ENCODE results near the gene ANKMY2. TPM values are rescaled to one million over a fixed set of nuclear protein-coding genes. Genes with fewer than 3 reads are reported as not detected.

ANKMY2 gene
- polyA plus RNA-seq, 1 donor from 2014 or later = 94.7 TPM

GRCh38 chr7:16585540-16585939, 60.0 kb downstream of the ANKMY2 start:
- H3K36me3 ChIP-seq (ENCODE audit: insufficient read depth, low read length) = no peaks in the 10 kb centered on the region
- H3K27me3 ChIP-seq (ENCODE audit: insufficient read depth, low read depth, low read length) = no peaks in the 10 kb centered on the region
- no peak overlapping the region for H3K27ac ChIP-seq (ENCODE audit: low read length)
- H3K9me2 ChIP-seq (ENCODE audit: insufficient read depth, low read length) = no peaks in the 10 kb centered on the region
- no peaks in the 10 kb centered on the region for H3F3A ChIP-seq (ENCODE audit: insufficient read depth, low read length, poor library complexity, severe bottlenecking)
- H3K9me3 ChIP-seq (ENCODE audit: low read length) = no peaks in the 10 kb centered on the region
- H3K4me2 ChIP-seq (ENCODE audit: low read length) = no peak overlapping the region
- H3K9ac ChIP-seq (ENCODE audit: low read length) = no peak overlapping the region
- no peaks in the 10 kb centered on the region for H4K20me1 ChIP-seq (ENCODE audit: insufficient read depth)
- H3K79me2 ChIP-seq (replicated peaks; ENCODE audit: insufficient read depth, low read length) = no peaks in the 10 kb centered on the region
- TF ChIP-seq EZH2 (IDR thresholded peaks at IDR 0.05; ENCODE audit: borderline replicate concordance, insufficient read depth, low read length, poor library complexity, severe bottlenecking) (no peak), RAD21 (conservative IDR thresholded peaks at IDR 0.05) (no peak), EP300 (conservative IDR thresholded peaks at IDR 0.05; ENCODE audit: poor library complexity, severe bottlenecking) (no peak), TAF1 (IDR thresholded peaks at IDR 0.05; ENCODE audit: low read depth) (no peak), SMC3 (conservative IDR thresholded peaks at IDR 0.05; ENCODE audit: poor library complexity) (no peak), POLR2AphosphoS5 (IDR thresholded peaks at IDR 0.05) (no peak), MXI1 (conservative IDR thresholded peaks at IDR 0.05; ENCODE audit: poor library complexity, severe bottlenecking) (no peak)
- TF ChIP-seq, protein P1, sequence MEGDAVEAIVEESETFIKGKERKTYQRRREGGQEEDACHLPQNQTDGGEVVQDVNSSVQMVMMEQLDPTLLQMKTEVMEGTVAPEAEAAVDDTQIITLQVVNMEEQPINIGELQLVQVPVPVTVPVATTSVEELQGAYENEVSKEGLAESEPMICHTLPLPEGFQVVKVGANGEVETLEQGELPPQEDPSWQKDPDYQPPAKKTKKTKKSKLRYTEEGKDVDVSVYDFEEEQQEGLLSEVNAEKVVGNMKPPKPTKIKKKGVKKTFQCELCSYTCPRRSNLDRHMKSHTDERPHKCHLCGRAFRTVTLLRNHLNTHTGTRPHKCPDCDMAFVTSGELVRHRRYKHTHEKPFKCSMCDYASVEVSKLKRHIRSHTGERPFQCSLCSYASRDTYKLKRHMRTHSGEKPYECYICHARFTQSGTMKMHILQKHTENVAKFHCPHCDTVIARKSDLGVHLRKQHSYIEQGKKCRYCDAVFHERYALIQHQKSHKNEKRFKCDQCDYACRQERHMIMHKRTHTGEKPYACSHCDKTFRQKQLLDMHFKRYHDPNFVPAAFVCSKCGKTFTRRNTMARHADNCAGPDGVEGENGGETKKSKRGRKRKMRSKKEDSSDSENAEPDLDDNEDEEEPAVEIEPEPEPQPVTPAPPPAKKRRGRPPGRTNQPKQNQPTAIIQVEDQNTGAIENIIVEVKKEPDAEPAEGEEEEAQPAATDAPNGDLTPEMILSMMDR (IDR thresholded peaks at IDR 0.05; ENCODE audit: poor library complexity, severe bottlenecking) = no peak
- TF ChIP-seq, protein P2, sequence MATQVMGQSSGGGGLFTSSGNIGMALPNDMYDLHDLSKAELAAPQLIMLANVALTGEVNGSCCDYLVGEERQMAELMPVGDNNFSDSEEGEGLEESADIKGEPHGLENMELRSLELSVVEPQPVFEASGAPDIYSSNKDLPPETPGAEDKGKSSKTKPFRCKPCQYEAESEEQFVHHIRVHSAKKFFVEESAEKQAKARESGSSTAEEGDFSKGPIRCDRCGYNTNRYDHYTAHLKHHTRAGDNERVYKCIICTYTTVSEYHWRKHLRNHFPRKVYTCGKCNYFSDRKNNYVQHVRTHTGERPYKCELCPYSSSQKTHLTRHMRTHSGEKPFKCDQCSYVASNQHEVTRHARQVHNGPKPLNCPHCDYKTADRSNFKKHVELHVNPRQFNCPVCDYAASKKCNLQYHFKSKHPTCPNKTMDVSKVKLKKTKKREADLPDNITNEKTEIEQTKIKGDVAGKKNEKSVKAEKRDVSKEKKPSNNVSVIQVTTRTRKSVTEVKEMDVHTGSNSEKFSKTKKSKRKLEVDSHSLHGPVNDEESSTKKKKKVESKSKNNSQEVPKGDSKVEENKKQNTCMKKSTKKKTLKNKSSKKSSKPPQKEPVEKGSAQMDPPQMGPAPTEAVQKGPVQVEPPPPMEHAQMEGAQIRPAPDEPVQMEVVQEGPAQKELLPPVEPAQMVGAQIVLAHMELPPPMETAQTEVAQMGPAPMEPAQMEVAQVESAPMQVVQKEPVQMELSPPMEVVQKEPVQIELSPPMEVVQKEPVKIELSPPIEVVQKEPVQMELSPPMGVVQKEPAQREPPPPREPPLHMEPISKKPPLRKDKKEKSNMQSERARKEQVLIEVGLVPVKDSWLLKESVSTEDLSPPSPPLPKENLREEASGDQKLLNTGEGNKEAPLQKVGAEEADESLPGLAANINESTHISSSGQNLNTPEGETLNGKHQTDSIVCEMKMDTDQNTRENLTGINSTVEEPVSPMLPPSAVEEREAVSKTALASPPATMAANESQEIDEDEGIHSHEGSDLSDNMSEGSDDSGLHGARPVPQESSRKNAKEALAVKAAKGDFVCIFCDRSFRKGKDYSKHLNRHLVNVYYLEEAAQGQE (IDR thresholded peaks at IDR 0.05; ENCODE audit: borderline replicate concordance) = no peak
- no peak overlapping the region for H3K4me3 ChIP-seq (ENCODE audit: low read length)
- no peak overlapping the region for H2AFZ ChIP-seq (ENCODE audit: low read depth, low read length)

- no peaks in the 10 kb centered on the region for H3K36me3 ChIP-seq (ENCODE audit: insufficient read depth, low read length)
- no peaks in the 10 kb centered on the region for H3K9me3 ChIP-seq (ENCODE audit: low read length)
- H3K9me2 ChIP-seq (ENCODE audit: insufficient read depth, low read length) = no peaks in the 10 kb centered on the region
- no peak overlapping the region for H2AFZ ChIP-seq (ENCODE audit: low read depth, low read length)
- H4K20me1 ChIP-seq (ENCODE audit: insufficient read depth) = no peaks in the 10 kb centered on the region
- no peak overlapping the region for H3K27ac ChIP-seq (ENCODE audit: low read length)
- H3K4me3 ChIP-seq (ENCODE audit: low read length) = no peak overlapping the region
- no peaks in the 10 kb centered on the region for H3F3A ChIP-seq (ENCODE audit: insufficient read depth, low read length, poor library complexity, severe bottlenecking)
- TF ChIP-seq, protein P2 (IDR thresholded peaks at IDR 0.05; ENCODE audit: borderline replicate concordance) = no peak
- no peak for TF ChIP-seq EZH2 (IDR thresholded peaks at IDR 0.05; ENCODE audit: borderline replicate concordance, insufficient read depth, low read length, poor library complexity, severe bottlenecking)
- H3K27me3 ChIP-seq (ENCODE audit: insufficient read depth, low read depth, low read length) = no peaks in the 10 kb centered on the region
- H3K9ac ChIP-seq (ENCODE audit: low read length) = no peak overlapping the region
- no peaks in the 10 kb centered on the region for H3K79me2 ChIP-seq (replicated peaks; ENCODE audit: insufficient read depth, low read length)
- H3K4me2 ChIP-seq (ENCODE audit: low read length) = no peak overlapping the region
Measured at GRCh38 chr7:16583834-16584233, 61.7 kb downstream of the ANKMY2 start.
